Neural crest cell (in vitro differentiated cells): ENCODE results near the gene GRAMD4. TPM values are rescaled to one million over a fixed set of nuclear protein-coding genes. Genes with fewer than 3 reads are reported as not detected.

Source experiments
- DNase-seq: peaks from one replicate; pipeline ENCODE4 v3.0.0; 2021; ENCODE audit warnings: low read depth, mixed read lengths, low spot score
- H3K27ac Mint-ChIP-seq: one replicate; pipeline ENCODE4 v1.8.0; 2021; ENCODE audit warnings: mild to moderate bottlenecking, mixed read lengths; ENCODE audit not compliant: unreplicated experiment
- H3K27me3 Mint-ChIP-seq: 2 replicates; pipeline ENCODE4 v1.8.0; 2021; ENCODE audit warnings: low read depth, mild to moderate bottlenecking, mixed read lengths
- H3K36me3 Mint-ChIP-seq: 2 replicates; pipeline ENCODE4 v1.8.0; 2021; ENCODE audit warnings: low read depth, mild to moderate bottlenecking, mixed read lengths
- H3K4me1 Mint-ChIP-seq: 2 replicates; pipeline ENCODE4 v1.8.0; 2021; ENCODE audit warnings: mixed read lengths
- H3K4me3 Mint-ChIP-seq: one replicate; pipeline ENCODE4 v1.8.0; 2021; ENCODE audit warnings: mild to moderate bottlenecking, mixed read lengths
- H3K9me3 Mint-ChIP-seq: 2 replicates; pipeline ENCODE4 v1.8.0; 2021; ENCODE audit warnings: mixed read lengths
- CTCF ChIP-seq: fragments of 200-600 bp; sonication (generic); conservative IDR thresholded peaks from 2 replicates; pipeline ENCODE4 v1.5.0; 2021; ENCODE audit warnings: antibody characterized with exemption, mild to moderate bottlenecking
- total RNA-seq: library from RNA; stranded (reverse); gene quantifications from 2 replicates; pipeline ENCODE4 v1.2.1, GENCODE V29; 2021

GRAMD4 gene
- total RNA-seq, 1 donor from 2014 or later = 34.1 TPM

GRCh38 chr22:46636221-46637002 lies 16.2 kb downstream of the GRAMD4 start:
- H3K27me3 Mint-ChIP-seq = no peaks in the 10 kb centered on the region
- no peaks in the 10 kb centered on the region for H3K9me3 Mint-ChIP-seq
- peaks cover 16% of the 10 kb centered on the region for H3K4me1 Mint-ChIP-seq
- no peak overlapping the region for H3K27ac Mint-ChIP-seq
- H3K4me3 Mint-ChIP-seq = no peak overlapping the region
- DNase-seq = no peak
- no peaks in the 10 kb centered on the region for H3K36me3 Mint-ChIP-seq
- no peak for TF ChIP-seq CTCF

- H3K27me3 Mint-ChIP-seq = no peaks in the 10 kb centered on the region
- H3K4me1 Mint-ChIP-seq = peaks cover 31% of the 10 kb centered on the region
- TF ChIP-seq CTCF = no peak
- H3K36me3 Mint-ChIP-seq = peaks cover 2% of the 10 kb centered on the region
- no peak overlapping the region for H3K4me3 Mint-ChIP-seq
- H3K27ac Mint-ChIP-seq = no peak overlapping the region
- DNase-seq = no peak
- H3K9me3 Mint-ChIP-seq = peaks cover under 1% of the 10 kb centered on the region
Observed at GRCh38 chr22:46637711-46638600, 17.8 kb downstream of the GRAMD4 start.

- peaks cover 6% of the 10 kb centered on the region for H3K36me3 Mint-ChIP-seq
- H3K9me3 Mint-ChIP-seq = peaks cover 4% of the 10 kb centered on the region
- H3K4me3 Mint-ChIP-seq = no peak overlapping the region
- no peak for TF ChIP-seq CTCF
- DNase-seq = no peak
- H3K27me3 Mint-ChIP-seq = no peaks in the 10 kb centered on the region
- no peak overlapping the region for H3K27ac Mint-ChIP-seq
- H3K4me1 Mint-ChIP-seq = peaks cover 36% of the 10 kb centered on the region
Observed at GRCh38 chr22:46638601-46639431, 18.6 kb downstream of the GRAMD4 start.

DNA sequence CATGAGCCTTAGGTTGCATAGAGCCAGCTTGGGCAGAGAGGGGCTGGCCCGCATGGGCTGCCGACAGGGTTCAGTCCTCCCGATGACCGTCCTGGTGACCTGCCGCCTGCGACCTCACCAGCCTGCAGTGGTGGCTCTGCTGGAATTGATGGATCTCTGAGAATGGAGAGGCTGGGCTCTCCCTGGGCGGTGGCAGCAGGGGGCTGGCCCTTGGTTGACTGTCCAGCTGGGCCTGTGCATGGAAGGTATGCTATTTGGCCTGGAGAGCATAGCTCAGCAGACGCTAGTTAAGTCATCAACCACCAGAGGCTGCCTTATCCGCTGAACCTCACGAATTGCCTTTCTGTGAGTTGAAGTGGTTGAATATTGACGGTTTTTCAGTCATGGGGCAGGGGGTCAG lies 19.7 kb downstream of the GRAMD4 start:
- peaks cover 36% of the 10 kb centered on the region for H3K4me1 Mint-ChIP-seq
- no peak for TF ChIP-seq CTCF
- peaks cover 4% of the 10 kb centered on the region for H3K9me3 Mint-ChIP-seq
- H3K4me3 Mint-ChIP-seq = no peak overlapping the region
- H3K36me3 Mint-ChIP-seq = peaks cover 10% of the 10 kb centered on the region
- DNase-seq = no peak
- no peaks in the 10 kb centered on the region for H3K27me3 Mint-ChIP-seq
- no peak overlapping the region for H3K27ac Mint-ChIP-seq

DNA sequence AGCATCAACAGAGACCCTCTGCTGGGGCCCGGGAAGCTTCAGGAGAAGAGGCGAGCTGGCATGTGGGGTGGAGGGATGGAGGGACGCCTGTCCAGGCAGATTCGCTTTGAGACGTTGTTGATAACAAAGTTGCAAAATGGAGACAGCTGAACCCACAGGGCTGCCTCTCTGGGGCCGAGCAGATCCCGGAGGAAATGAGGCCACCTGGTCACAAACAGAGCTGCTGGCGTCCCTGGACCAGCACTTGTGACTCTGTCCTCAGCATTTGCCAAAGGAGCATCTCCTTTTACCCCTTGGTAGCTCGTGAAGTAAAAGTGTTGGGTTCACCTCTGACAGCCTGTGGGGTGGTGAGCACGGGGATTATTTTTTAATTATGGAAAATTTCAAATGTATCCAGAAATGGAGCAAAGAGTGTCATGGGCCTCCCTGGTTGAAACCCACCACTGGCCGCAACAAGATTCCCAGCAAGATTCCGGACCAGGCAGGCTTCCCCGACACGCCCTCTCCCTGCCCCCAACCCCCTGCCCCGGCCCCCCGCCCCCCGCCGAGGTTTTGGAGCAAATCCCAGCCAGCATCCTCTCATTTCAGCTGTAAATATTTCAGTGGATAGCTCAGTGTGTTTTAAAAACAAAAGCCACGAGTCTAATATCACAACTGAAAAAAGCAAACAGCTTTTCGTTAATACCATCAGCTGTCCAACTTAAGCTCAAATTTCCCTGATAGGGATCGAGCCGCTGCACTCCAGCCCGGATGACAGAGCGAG lies 20.3 kb downstream of the GRAMD4 start:
- DNase-seq = no peak
- Mint-ChIP-seq H3K9me3 (peaks cover 4% of the 10 kb centered on the region), H3K4me1 (peaks cover 36% of the 10 kb centered on the region), H3K36me3 (peaks cover 10% of the 10 kb centered on the region), H3K27ac (no peak overlapping the region), H3K27me3 (no peaks in the 10 kb centered on the region), H3K4me3 (no peak overlapping the region)
- no peak for TF ChIP-seq CTCF
